Activated CD8-positive, alpha-beta T cell treated with anti-CD3 and anti-CD28 coated beads for 36 hours (primary cell): ENCODE results near the gene SVBP. TPM values are rescaled to one million over a fixed set of nuclear protein-coding genes. Genes with fewer than 3 reads are reported as not detected.
A peak's percentile ranks its signal among the peaks of the same experiment; 100 is the strongest.

Source experiments
- ATAC-seq: fragments of 200-7000 bp; cut with Tn5 transposase; one replicate; pipeline ENCODE4 v1.10.0; 2021; ENCODE audit warnings: mild to moderate bottlenecking, moderate library complexity
- CTCF ChIA-PET: fragments of 350-600 bp; sonication (Branson Sonifier 250); formaldehyde crosslinking; loops from one replicate; lab custom pipeline; 2021; ENCODE audit warnings: antibody characterized with exemption; lab: Charles Lee
- POLR2A ChIA-PET: fragments of 350-600 bp; sonication (Branson Sonifier 250); formaldehyde crosslinking; loops from one replicate; lab custom pipeline; 2021; ENCODE audit warnings: antibody characterized with exemption; lab: Charles Lee
- DNase-seq: peaks from one replicate; pipeline ENCODE4 v3.0.0-alpha.2; 2020
- H3K27ac Mint-ChIP-seq: one replicate; pipeline ENCODE4 v1.8.0; 2021; ENCODE audit warnings: mild to moderate bottlenecking, mixed read lengths
- H3K27me3 Mint-ChIP-seq: one replicate; pipeline ENCODE4 v1.8.0; 2021; ENCODE audit warnings: mixed read lengths
- H3K36me3 Mint-ChIP-seq: one replicate; pipeline ENCODE4 v1.8.0; 2021; ENCODE audit warnings: low read depth, mixed read lengths
- H3K4me1 Mint-ChIP-seq: one replicate; pipeline ENCODE4 v1.8.0; 2021; ENCODE audit warnings: low read depth, mixed read lengths
- H3K4me3 Mint-ChIP-seq: one replicate; pipeline ENCODE4 v1.8.0; 2021; ENCODE audit warnings: mild to moderate bottlenecking, moderate library complexity, mixed read lengths
- H3K9me3 Mint-ChIP-seq: one replicate; pipeline ENCODE4 v1.8.0; 2021; ENCODE audit warnings: mixed read lengths
- intact Hi-C: fragments of 100-400 bp; cut with micrococcal nuclease; formaldehyde crosslinking; loops from one replicate; pipeline ENCODE4 v1.10.0; 2022
- total RNA-seq, 2 experiments: library from RNA; stranded (reverse); gene quantifications; one replicate each; pipeline ENCODE4 v1.2.3, GENCODE V29; 2021
- TF ChIP-seq, protein P1 (sequence below): fragments of 200-600 bp; IDR thresholded peaks from one replicate; pipeline ENCODE4 v1.8.0; 2022; ENCODE audit warnings: antibody characterized with exemption, mild to moderate bottlenecking

Gene SVBP
- total RNA-seq, 2 experiments from 2014 or later = 12.2 to 14.3 TPM

GRCh38 chr1:42768172-42768571 is 49.0 kb downstream of the SVBP start:
- ChIA-PET CTCF (interaction anchor here (1.0 to 4.6 kb wide), 4 partner anchors 10 to 306 kb away, joined by 4 to 41 read pairs (median 10); partner anchors contain the start of gene ZNF691), POLR2A (interaction anchor here (1.1 to 2.3 kb wide), 3 partner anchors 12 to 156 kb away, joined by 6 to 7 read pairs (median 7); partner anchors contain the start of gene PPIH)
- no peak for DNase-seq
- ATAC-seq = no peak
- Mint-ChIP-seq H3K9me3 (no peaks in the 10 kb centered on the region), H3K36me3 (peaks cover 19% of the 10 kb centered on the region), H3K27ac (peak overlapping the region; percentile 91), H3K4me1 (peaks cover 27% of the 10 kb centered on the region), H3K27me3 (no peaks in the 10 kb centered on the region), H3K4me3 (no peak overlapping the region)
- intact Hi-C loops = no loop called here
- TF ChIP-seq, protein P1, sequence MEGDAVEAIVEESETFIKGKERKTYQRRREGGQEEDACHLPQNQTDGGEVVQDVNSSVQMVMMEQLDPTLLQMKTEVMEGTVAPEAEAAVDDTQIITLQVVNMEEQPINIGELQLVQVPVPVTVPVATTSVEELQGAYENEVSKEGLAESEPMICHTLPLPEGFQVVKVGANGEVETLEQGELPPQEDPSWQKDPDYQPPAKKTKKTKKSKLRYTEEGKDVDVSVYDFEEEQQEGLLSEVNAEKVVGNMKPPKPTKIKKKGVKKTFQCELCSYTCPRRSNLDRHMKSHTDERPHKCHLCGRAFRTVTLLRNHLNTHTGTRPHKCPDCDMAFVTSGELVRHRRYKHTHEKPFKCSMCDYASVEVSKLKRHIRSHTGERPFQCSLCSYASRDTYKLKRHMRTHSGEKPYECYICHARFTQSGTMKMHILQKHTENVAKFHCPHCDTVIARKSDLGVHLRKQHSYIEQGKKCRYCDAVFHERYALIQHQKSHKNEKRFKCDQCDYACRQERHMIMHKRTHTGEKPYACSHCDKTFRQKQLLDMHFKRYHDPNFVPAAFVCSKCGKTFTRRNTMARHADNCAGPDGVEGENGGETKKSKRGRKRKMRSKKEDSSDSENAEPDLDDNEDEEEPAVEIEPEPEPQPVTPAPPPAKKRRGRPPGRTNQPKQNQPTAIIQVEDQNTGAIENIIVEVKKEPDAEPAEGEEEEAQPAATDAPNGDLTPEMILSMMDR = no peak

DNA sequence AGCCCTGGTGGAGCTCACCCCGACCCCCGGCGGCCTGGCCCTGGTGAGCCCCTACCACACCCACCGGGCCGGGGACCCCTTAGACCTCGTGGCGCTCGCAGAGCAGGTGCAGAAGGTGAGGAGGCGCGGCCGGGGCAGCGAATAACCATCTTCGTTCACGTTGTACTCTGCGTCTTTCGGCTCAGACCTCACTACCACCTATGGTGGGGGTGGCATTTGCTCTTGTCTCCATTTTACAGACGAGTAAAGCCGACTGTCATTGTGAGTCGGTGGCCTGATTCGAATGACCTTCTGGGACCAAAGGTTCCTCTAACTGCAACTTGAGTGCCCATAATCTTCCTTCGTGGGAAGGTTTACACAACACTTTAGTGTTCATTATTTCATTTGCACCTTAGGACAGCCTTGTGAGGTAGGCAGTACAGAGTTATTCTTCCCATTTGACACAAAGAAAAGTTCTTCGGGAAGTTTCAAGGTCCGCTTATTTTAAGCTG is 49.6 kb downstream of the SVBP start:
- ChIA-PET POLR2A (interaction anchor here (1.0 to 2.3 kb wide), 11 partner anchors 12 to 404 kb away, joined by 3 to 21 read pairs (median 6); partner anchors contain the start of genes CFAP57, EBNA1BP2, ERMAP and PPIH), CTCF (interaction anchor here (0.7 to 4.6 kb wide), 9 partner anchors 10 to 324 kb away, joined by 3 to 41 read pairs (median 7); partner anchors contain the start of gene ZNF691)
- ATAC-seq (peak; percentile 15), DNase-seq (no peak)
- no peaks in the 10 kb centered on the region for H3K9me3 Mint-ChIP-seq
- intact Hi-C loops = no loop called here
- H3K27me3 Mint-ChIP-seq = no peaks in the 10 kb centered on the region
- H3K4me3 Mint-ChIP-seq = no peak overlapping the region
- peak overlapping the region; percentile 91 for H3K27ac Mint-ChIP-seq
- TF ChIP-seq, protein P1 = no peak
- peaks cover 17% of the 10 kb centered on the region for H3K36me3 Mint-ChIP-seq
- peaks cover 26% of the 10 kb centered on the region for H3K4me1 Mint-ChIP-seq

GRCh38 chr1:42766741-42767509 is 50.3 kb downstream of the SVBP start, which contains the start of the genes C1orf50 and P3H1:
TSS of gene C1orf50 (plus strand) at chr1:42767249. CDS start at chr1:42767312, 63 bp downstream.
TSS of gene P3H1 (minus strand) at chr1:42767028. CDS start at chr1:42766971, 57 bp downstream.
- TF ChIP-seq, protein P1 = no peak
- Mint-ChIP-seq H3K4me3 (no peak within 1 kb of the TSS), H3K27me3 (no peaks in the 10 kb centered on the region), H3K4me1 (peaks cover 26% of the 10 kb centered on the region), H3K36me3 (peaks cover 15% of the 10 kb centered on the region), H3K9me3 (no peaks in the 10 kb centered on the region), H3K27ac (peak within 1 kb of the TSS; percentile 91)
- DNase-seq (peak; percentile 100), ATAC-seq (peak; percentile 95)
- CTCF ChIA-PET = interaction anchor here (0.6 to 4.6 kb wide), 18 partner anchors 10 to 481 kb away, joined by 3 to 41 read pairs (median 5); partner anchors contain the start of gene ZNF691
- POLR2A ChIA-PET = interaction anchor here (0.7 to 2.3 kb wide), 23 partner anchors 13 to 405 kb away, joined by 3 to 21 read pairs (median 5); partner anchors contain the start of genes CFAP57, EBNA1BP2, ERMAP and PPIH
- intact Hi-C loops = no loop called here

DNA sequence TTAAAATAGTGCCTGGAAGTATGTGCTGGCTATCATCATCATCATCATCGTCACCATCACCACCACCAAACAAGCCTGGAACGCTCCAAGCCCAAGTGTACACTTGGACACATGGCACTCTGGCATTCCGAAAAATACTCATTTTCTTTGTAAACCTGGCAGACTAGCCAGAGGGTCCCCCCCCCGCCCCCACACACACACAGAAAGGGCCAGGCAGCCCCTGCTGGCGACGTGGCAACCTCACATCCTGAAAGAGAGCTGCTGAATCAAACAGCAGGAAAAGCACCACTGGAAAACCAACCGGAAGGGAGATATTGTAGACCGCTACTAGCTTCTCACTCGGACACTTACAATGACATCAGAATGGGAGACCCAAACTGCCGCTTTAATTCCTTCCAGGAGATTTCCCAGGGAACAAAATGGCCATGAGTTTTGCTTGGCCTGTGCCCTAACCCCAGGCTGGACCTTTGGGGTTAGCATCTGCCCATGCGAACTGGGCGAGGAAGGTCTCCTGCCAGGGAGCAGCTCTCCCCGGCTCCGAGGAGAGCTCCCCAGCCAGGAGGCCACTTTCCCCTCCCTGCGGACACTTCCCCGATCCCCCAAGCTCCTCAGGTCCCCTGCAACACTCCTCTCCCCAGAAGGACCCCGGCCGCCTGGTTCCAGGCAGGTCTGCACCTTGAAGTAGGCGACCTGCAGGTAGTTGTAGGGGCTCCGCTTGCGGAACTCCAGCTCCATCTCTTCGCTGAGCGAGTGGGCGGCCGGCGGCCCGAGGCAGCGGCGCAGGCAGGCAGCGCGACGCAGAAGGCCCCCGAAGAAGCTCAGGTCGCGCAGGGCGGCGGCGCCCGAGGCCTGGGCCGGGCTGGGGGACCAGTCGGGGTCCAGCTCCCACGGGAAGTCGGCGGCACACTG is 51.1 kb downstream of the SVBP start:
- no peak overlapping the region for H3K27ac Mint-ChIP-seq
- ChIA-PET CTCF (interaction anchor here (0.6 to 4.6 kb wide), 20 partner anchors 9 to 481 kb away, joined by 3 to 41 read pairs (median 4); partner anchors contain the start of genes ERMAP, SVBP and ZNF691), POLR2A (interaction anchor here (0.7 to 2.3 kb wide), 21 partner anchors 14 to 406 kb away, joined by 3 to 21 read pairs (median 5); partner anchors contain the start of genes CFAP57, EBNA1BP2, ERMAP and PPIH)
- peaks cover 17% of the 10 kb centered on the region for H3K36me3 Mint-ChIP-seq
- H3K27me3 Mint-ChIP-seq = no peaks in the 10 kb centered on the region
- H3K4me3 Mint-ChIP-seq = no peak overlapping the region
- intact Hi-C loops = no loop called here
- peaks cover 25% of the 10 kb centered on the region for H3K4me1 Mint-ChIP-seq
- no peaks in the 10 kb centered on the region for H3K9me3 Mint-ChIP-seq
- ATAC-seq = peak; percentile 17
- TF ChIP-seq, protein P1 = peak; percentile 56
- DNase-seq = peak; percentile 70
